ENCODE data around the gene CXXC1.

- TF ChIP-seq POLR2A (IDR thresholded peaks at IDR 0.05): no peak
- TF ChIP-seq, protein P1, sequence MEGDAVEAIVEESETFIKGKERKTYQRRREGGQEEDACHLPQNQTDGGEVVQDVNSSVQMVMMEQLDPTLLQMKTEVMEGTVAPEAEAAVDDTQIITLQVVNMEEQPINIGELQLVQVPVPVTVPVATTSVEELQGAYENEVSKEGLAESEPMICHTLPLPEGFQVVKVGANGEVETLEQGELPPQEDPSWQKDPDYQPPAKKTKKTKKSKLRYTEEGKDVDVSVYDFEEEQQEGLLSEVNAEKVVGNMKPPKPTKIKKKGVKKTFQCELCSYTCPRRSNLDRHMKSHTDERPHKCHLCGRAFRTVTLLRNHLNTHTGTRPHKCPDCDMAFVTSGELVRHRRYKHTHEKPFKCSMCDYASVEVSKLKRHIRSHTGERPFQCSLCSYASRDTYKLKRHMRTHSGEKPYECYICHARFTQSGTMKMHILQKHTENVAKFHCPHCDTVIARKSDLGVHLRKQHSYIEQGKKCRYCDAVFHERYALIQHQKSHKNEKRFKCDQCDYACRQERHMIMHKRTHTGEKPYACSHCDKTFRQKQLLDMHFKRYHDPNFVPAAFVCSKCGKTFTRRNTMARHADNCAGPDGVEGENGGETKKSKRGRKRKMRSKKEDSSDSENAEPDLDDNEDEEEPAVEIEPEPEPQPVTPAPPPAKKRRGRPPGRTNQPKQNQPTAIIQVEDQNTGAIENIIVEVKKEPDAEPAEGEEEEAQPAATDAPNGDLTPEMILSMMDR (IDR thresholded peaks at IDR 0.05): no peak
Measured at GRCh38 chr18:50307400-50307737, 19.9 kb upstream of the CXXC1 start.

Data from Peyer's patch (tissue), 4 donors.